Right lobe of liver (tissue), 4 donors: Measurements from ENCODE around the gene TBCK.

Experiments used
- POLR2A ChIP-seq: fragments of 450-650 bp; IDR thresholded peaks from one replicate; pipeline ENCODE4 v1.6.1; 2017; ENCODE audit warnings: antibody characterized with exemption, mild to moderate bottlenecking
- TF ChIP-seq, protein P1 (sequence below), 4 donors: fragments of 200-600 bp in 3 of 4; fragments of 450-650 bp in 1 of 4; IDR thresholded peaks; one replicate each; pipeline versions ENCODE4 v1.5.1 to v1.8.0; 2016 to 2022; ENCODE audit warnings: antibody characterized with exemption in 4 of 4, mild to moderate bottlenecking in 2 of 4
- donor health status: DM: no; HTN: no; CAD: no.
- donor health status: DM: no; HTN: no; CAD: no.
- donor health status: DM: no; HTN: yes; CAD: no.

DNA sequence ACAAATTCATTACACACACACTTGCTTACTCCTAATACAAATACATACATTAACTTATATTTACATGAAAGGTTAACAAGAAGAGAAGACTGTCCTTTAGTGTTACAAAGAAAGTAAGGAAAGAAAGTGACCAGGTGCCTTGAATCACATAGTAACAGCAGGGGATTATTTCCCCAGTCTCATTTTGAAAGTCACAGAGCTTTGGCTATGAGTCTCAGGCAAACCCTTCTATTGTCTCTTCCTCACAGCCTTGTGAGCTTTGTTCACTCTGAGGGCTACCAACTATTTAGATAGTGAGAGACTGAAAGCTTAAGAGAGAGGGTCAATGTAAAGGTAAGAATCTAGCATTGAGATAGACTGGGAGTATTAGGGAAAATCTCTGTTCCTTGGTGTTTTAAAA lies 259.1 kb downstream of the TBCK start:
- TF ChIP-seq, protein P1, sequence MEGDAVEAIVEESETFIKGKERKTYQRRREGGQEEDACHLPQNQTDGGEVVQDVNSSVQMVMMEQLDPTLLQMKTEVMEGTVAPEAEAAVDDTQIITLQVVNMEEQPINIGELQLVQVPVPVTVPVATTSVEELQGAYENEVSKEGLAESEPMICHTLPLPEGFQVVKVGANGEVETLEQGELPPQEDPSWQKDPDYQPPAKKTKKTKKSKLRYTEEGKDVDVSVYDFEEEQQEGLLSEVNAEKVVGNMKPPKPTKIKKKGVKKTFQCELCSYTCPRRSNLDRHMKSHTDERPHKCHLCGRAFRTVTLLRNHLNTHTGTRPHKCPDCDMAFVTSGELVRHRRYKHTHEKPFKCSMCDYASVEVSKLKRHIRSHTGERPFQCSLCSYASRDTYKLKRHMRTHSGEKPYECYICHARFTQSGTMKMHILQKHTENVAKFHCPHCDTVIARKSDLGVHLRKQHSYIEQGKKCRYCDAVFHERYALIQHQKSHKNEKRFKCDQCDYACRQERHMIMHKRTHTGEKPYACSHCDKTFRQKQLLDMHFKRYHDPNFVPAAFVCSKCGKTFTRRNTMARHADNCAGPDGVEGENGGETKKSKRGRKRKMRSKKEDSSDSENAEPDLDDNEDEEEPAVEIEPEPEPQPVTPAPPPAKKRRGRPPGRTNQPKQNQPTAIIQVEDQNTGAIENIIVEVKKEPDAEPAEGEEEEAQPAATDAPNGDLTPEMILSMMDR (IDR thresholded peaks at IDR 0.05): no peak
- no peak for TF ChIP-seq POLR2A
